Endothelial cell of umbilical vein (primary cell): ENCODE data around the gene SEMA7A. TPM values are rescaled to one million over a fixed set of nuclear protein-coding genes. Genes with fewer than 3 reads are reported as not detected.

Source experiments
- BruUV-seq: library from RNA; stranded (reverse); fragments of 400-500 nt; replicated peaks from 2 replicates; lab custom pipeline; 2021; lab: Mats Ljungman, UMichigan
- CTCF ChIA-PET: fragments of 300-600, 350-600 bp; sonication (Branson Sonifier 250); formaldehyde crosslinking; loops from one replicate; lab custom pipeline; 2021; ENCODE audit warnings: antibody characterized with exemption, inconsistent platforms; lab: Charles Lee
- POLR2A ChIA-PET: fragments of 300-600, 350-600 bp; sonication (Branson Sonifier 250); formaldehyde crosslinking; loops from one replicate; lab custom pipeline; 2021; ENCODE audit warnings: antibody characterized with exemption, inconsistent platforms; lab: Charles Lee
- DNase-seq: peaks from one replicate; pipeline ENCODE4 v3.0.0-alpha.2; 2011; ENCODE audit warnings: low read depth, low spot score
- FAIRE-seq: peaks from 2 replicates; lab custom pipeline; 2011; peaks lifted over from hg19 to GRCh38; lab: Jason Lieb, UNC
- H2AFZ ChIP-seq: 2 replicates; pipeline ENCODE4 v1.6.0; 2012; ENCODE audit warnings: low read depth, low read length, control low read depth, inconsistent platforms
- H3K27ac ChIP-seq: 2 replicates; pipeline ENCODE4 v1.5.1; 2011; ENCODE audit warnings: low read depth, mild to moderate bottlenecking, control low read depth, low read length, moderate library complexity; ENCODE audit not compliant: insufficient read depth
- H3K27me3 ChIP-seq, 2 experiments: 2 replicates each; pipeline versions ENCODE4 v1.6.0 to v1.6.1; 2011; ENCODE audit warnings: low read length in 2 of 2, mixed read lengths in 1 of 2; ENCODE audit not compliant: control insufficient read depth in 2 of 2, insufficient read depth in 2 of 2
- H3K36me3 ChIP-seq, 2 experiments: 2 replicates in 1 of 2; 3 replicates in 1 of 2; pipeline ENCODE4 v1.5.1; 2011; ENCODE audit warnings: low read length in 2 of 2, mild to moderate bottlenecking in 1 of 2, moderate library complexity in 1 of 2; ENCODE audit not compliant: control insufficient read depth in 2 of 2, insufficient read depth in 2 of 2; ENCODE audit errors: extremely low read depth in 1 of 2
- H3K4me1 ChIP-seq: 3 replicates; pipeline ENCODE4 v1.5.1; 2011; ENCODE audit warnings: mild to moderate bottlenecking, low read length; ENCODE audit not compliant: control insufficient read depth, insufficient read depth; ENCODE audit errors: extremely low read depth
- H3K4me2 ChIP-seq: 2 replicates; pipeline ENCODE4 v1.6.1; 2011; ENCODE audit warnings: low read length, control low read depth, mixed read lengths; ENCODE audit not compliant: insufficient read depth
- H3K4me3 ChIP-seq, 3 experiments: fragments of 200-600 bp in 1 of 3; sonication (generic), shearing (Covaris generic) in 1 of 3; replicated peaks in 1 of 3; 2 replicates each; pipeline ENCODE4 v1.5.1; 2011 to 2016; ENCODE audit warnings: control low read depth in 3 of 3, low read length in 3 of 3, mild to moderate bottlenecking in 2 of 3, inconsistent platforms in 1 of 3, low read depth in 1 of 3, moderate library complexity in 1 of 3; ENCODE audit not compliant: insufficient read depth in 1 of 3
- H3K79me2 ChIP-seq: 2 replicates; pipeline ENCODE4 v1.6.0; 2012; ENCODE audit warnings: low read length, inconsistent platforms; ENCODE audit not compliant: control insufficient read depth, insufficient read depth
- H3K9ac ChIP-seq: replicated peaks from 2 replicates; pipeline ENCODE3; 2011; ENCODE audit warnings: low read length, control low read depth; ENCODE audit not compliant: insufficient read depth; ENCODE audit errors: extremely low read depth
- H3K9me1 ChIP-seq: replicated peaks from 3 replicates; pipeline ENCODE4 v1.6.0; 2011; ENCODE audit warnings: mild to moderate bottlenecking, low read length; ENCODE audit not compliant: control insufficient read depth, insufficient read depth; ENCODE audit errors: extremely low read depth
- H3K9me3 ChIP-seq: replicated peaks from 2 replicates; pipeline ENCODE4 v1.5.1; 2012; ENCODE audit warnings: low read length, inconsistent platforms; ENCODE audit not compliant: control insufficient read depth, insufficient read depth
- H4K20me1 ChIP-seq: replicated peaks from 2 replicates; pipeline ENCODE3; 2011; ENCODE audit warnings: mild to moderate bottlenecking, low read length; ENCODE audit not compliant: control insufficient read depth, insufficient read depth; ENCODE audit errors: extremely low read depth
- EZH2 ChIP-seq: IDR thresholded peaks from 2 replicates; pipeline ENCODE4 v1.6.1; 2012; ENCODE audit warnings: borderline replicate concordance, low read depth, mild to moderate bottlenecking, moderate library complexity, low read length, inconsistent platforms; ENCODE audit not compliant: severe bottlenecking
- FOS ChIP-seq: IDR thresholded peaks from 2 replicates; pipeline ENCODE4 v1.6.1; 2011; ENCODE audit warnings: mild to moderate bottlenecking, low read length, moderate library complexity, borderline replicate concordance; ENCODE audit not compliant: insufficient read depth
- MYC ChIP-seq: IDR thresholded peaks from one replicate; pipeline ENCODE4 v1.6.1; 2011; ENCODE audit warnings: mild to moderate bottlenecking, low read depth, low read length
- POLR2A ChIP-seq: IDR thresholded peaks from 2 replicates; pipeline ENCODE4 v1.6.1; 2012; ENCODE audit warnings: low read depth, mild to moderate bottlenecking, control low read depth, low read length
- dilution Hi-C: fragments of 300-500 bp; cut with MboI; formaldehyde crosslinking; loops from one replicate; pipeline ENCODE4 v1.15.0; 2019; ENCODE audit warnings: low sequenced_read_pairs; ENCODE audit not compliant: extremely low pct_ligation_motif_present
- intact Hi-C: fragments of 100-400 bp; cut with micrococcal nuclease; formaldehyde crosslinking; loops from one replicate; pipeline ENCODE4 v1.10.0; 2022
- polyA plus RNA-seq, 4 experiments: library from polyadenylated mRNA; depleted of rRNA in 3 of 4; stranded (reverse) in 3 of 4; unstranded in 1 of 4; fragments of >200 nt; gene quantifications; 2 replicates each; pipeline versions ENCODE4 v1.2.1 to v1.2.3, GENCODE V29; 2011 to 2012; ENCODE audit warnings: missing spikeins in 1 of 4
- total RNA-seq: library from RNA; stranded (reverse); gene quantifications from 2 replicates; pipeline ENCODE4 v1.2.3, GENCODE V29; 2021
- TF ChIP-seq, protein P1 (sequence below): IDR thresholded peaks from 2 replicates; pipeline ENCODE4 v1.6.1; 2011; ENCODE audit not compliant: insufficient read depth, insufficient read length
- TF ChIP-seq, protein P2 (sequence below), 2 donors: IDR thresholded peaks; 1 replicate in 1 of 2; 2 replicates in 1 of 2; pipeline ENCODE4 v1.5.1; 2011; ENCODE audit warnings: low read length in 2 of 2, mild to moderate bottlenecking in 2 of 2, moderate library complexity in 2 of 2, control low read depth in 1 of 2, inconsistent platforms in 1 of 2, low read depth in 1 of 2; ENCODE audit not compliant: insufficient read depth in 1 of 2; ENCODE audit errors: extremely low read depth in 1 of 2

The SEMA7A gene
- total and polyA plus RNA-seq, 2 donors (not counting 3 experiments of a cell fraction or from before 2014, with no cell fraction given): 1.7 to 2.0 TPM

GRCh38 chr15:74444106-74445062, 10.6 kb upstream of the SEMA7A start:
- Histone ChIP-seq H3K4me3 (no peak overlapping the region), H3K36me3 (peaks cover 0 to 17% of the 10 kb centered on the region in 2 experiments), H2AFZ (no peak overlapping the region), H3K9me1 (no peaks in the 10 kb centered on the region), H3K27ac (no peak overlapping the region), H4K20me1 (no peaks in the 10 kb centered on the region), H3K79me2 (no peaks in the 10 kb centered on the region), H3K4me2 (no peak overlapping the region), H3K27me3 (no peaks in the 10 kb centered on the region), H3K4me1 (peaks cover 11% of the 10 kb centered on the region), H3K9me3 (no peaks in the 10 kb centered on the region), H3K9ac (no peak overlapping the region)
- dilution Hi-C loops (no loop called here), intact Hi-C loops (no loop called here)
- no TSS peak for BruUV-seq
- POLR2A ChIA-PET: no interaction called here
- no peak for TF ChIP-seq MYC
- no peak for TF ChIP-seq POLR2A
- DNase-seq (peak; percentile 65), FAIRE-seq (peak; percentile 86)
- CTCF ChIA-PET: interaction anchor here (1.2 to 9.0 kb wide), 3 partner anchors 16 to 60 kb away, joined by 3 to 313 read pairs (median 6); partner anchors contain the start of gene UBL7

- CTCF ChIA-PET: interaction anchor here (1.2 to 9.0 kb wide), 4 partner anchors 17 to 189 kb away, joined by 3 to 313 read pairs (median 4); partner anchors contain the start of gene UBL7
- Histone ChIP-seq H2AFZ (no peak overlapping the region), H3K4me3 (no peak overlapping the region), H3K79me2 (no peaks in the 10 kb centered on the region), H3K9ac (no peak overlapping the region), H3K9me3 (no peaks in the 10 kb centered on the region), H3K4me2 (no peak overlapping the region), H3K4me1 (peaks cover 11% of the 10 kb centered on the region), H3K9me1 (no peaks in the 10 kb centered on the region), H3K27me3 (no peaks in the 10 kb centered on the region), H4K20me1 (no peaks in the 10 kb centered on the region), H3K27ac (no peak overlapping the region), H3K36me3 (peaks cover 0 to 7% of the 10 kb centered on the region in 2 experiments)
- no TSS peak for BruUV-seq
- DNase-seq: peak; percentile 26
- FAIRE-seq: peak; percentile 4
- POLR2A ChIA-PET: no interaction called here
- intact Hi-C loops (no loop called here), dilution Hi-C loops (no loop called here)
- TF ChIP-seq, protein P1, sequence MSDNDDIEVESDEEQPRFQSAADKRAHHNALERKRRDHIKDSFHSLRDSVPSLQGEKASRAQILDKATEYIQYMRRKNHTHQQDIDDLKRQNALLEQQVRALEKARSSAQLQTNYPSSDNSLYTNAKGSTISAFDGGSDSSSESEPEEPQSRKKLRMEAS: no peak
- TF ChIP-seq EZH2 (no peak), FOS (no peak), MYC (no peak)
- TF ChIP-seq, protein P2, sequence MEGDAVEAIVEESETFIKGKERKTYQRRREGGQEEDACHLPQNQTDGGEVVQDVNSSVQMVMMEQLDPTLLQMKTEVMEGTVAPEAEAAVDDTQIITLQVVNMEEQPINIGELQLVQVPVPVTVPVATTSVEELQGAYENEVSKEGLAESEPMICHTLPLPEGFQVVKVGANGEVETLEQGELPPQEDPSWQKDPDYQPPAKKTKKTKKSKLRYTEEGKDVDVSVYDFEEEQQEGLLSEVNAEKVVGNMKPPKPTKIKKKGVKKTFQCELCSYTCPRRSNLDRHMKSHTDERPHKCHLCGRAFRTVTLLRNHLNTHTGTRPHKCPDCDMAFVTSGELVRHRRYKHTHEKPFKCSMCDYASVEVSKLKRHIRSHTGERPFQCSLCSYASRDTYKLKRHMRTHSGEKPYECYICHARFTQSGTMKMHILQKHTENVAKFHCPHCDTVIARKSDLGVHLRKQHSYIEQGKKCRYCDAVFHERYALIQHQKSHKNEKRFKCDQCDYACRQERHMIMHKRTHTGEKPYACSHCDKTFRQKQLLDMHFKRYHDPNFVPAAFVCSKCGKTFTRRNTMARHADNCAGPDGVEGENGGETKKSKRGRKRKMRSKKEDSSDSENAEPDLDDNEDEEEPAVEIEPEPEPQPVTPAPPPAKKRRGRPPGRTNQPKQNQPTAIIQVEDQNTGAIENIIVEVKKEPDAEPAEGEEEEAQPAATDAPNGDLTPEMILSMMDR (IDR thresholded peaks at IDR 0.05; ENCODE audit: extremely low read depth in 1 of 2, insufficient read depth in 1 of 2, low read depth in 1 of 2, low read length in 2 of 2): no peak
Observed at GRCh38 chr15:74443100-74443909, 9.5 kb upstream of the SEMA7A start.
